ENCODE results near the gene CORIN. TPM values are rescaled to one million over a fixed set of nuclear protein-coding genes. Genes with fewer than 3 reads are reported as not detected.

The CORIN gene
- total and polyA plus RNA-seq, 2 experiments from 2014 or later: not detected

DNA sequence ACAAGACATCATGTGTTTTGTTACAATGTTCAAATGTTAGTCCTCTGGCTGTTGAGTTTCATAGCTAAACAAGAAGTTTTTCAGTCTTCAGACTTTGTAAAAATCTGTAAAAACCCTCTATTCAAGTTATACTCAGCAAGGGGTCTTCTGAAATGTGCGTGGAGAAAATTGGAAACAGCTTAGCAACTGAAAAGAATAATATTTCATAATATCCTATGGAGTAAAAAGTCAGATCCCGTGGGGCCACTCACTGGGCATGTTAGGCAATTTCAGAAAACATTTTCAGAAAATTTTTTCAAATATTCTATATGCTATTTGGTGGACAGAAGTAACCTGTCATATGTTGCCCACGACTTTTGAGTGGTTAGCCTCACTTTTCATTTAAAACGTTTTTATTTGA, 118.3 kb downstream of the CORIN start:
- H3K27me3 ChIP-seq (ENCODE audit: insufficient read depth): no peaks in the 10 kb centered on the region
- no peak overlapping the region for H3K4me3 Mint-ChIP-seq
- TF ChIP-seq, protein P1, sequence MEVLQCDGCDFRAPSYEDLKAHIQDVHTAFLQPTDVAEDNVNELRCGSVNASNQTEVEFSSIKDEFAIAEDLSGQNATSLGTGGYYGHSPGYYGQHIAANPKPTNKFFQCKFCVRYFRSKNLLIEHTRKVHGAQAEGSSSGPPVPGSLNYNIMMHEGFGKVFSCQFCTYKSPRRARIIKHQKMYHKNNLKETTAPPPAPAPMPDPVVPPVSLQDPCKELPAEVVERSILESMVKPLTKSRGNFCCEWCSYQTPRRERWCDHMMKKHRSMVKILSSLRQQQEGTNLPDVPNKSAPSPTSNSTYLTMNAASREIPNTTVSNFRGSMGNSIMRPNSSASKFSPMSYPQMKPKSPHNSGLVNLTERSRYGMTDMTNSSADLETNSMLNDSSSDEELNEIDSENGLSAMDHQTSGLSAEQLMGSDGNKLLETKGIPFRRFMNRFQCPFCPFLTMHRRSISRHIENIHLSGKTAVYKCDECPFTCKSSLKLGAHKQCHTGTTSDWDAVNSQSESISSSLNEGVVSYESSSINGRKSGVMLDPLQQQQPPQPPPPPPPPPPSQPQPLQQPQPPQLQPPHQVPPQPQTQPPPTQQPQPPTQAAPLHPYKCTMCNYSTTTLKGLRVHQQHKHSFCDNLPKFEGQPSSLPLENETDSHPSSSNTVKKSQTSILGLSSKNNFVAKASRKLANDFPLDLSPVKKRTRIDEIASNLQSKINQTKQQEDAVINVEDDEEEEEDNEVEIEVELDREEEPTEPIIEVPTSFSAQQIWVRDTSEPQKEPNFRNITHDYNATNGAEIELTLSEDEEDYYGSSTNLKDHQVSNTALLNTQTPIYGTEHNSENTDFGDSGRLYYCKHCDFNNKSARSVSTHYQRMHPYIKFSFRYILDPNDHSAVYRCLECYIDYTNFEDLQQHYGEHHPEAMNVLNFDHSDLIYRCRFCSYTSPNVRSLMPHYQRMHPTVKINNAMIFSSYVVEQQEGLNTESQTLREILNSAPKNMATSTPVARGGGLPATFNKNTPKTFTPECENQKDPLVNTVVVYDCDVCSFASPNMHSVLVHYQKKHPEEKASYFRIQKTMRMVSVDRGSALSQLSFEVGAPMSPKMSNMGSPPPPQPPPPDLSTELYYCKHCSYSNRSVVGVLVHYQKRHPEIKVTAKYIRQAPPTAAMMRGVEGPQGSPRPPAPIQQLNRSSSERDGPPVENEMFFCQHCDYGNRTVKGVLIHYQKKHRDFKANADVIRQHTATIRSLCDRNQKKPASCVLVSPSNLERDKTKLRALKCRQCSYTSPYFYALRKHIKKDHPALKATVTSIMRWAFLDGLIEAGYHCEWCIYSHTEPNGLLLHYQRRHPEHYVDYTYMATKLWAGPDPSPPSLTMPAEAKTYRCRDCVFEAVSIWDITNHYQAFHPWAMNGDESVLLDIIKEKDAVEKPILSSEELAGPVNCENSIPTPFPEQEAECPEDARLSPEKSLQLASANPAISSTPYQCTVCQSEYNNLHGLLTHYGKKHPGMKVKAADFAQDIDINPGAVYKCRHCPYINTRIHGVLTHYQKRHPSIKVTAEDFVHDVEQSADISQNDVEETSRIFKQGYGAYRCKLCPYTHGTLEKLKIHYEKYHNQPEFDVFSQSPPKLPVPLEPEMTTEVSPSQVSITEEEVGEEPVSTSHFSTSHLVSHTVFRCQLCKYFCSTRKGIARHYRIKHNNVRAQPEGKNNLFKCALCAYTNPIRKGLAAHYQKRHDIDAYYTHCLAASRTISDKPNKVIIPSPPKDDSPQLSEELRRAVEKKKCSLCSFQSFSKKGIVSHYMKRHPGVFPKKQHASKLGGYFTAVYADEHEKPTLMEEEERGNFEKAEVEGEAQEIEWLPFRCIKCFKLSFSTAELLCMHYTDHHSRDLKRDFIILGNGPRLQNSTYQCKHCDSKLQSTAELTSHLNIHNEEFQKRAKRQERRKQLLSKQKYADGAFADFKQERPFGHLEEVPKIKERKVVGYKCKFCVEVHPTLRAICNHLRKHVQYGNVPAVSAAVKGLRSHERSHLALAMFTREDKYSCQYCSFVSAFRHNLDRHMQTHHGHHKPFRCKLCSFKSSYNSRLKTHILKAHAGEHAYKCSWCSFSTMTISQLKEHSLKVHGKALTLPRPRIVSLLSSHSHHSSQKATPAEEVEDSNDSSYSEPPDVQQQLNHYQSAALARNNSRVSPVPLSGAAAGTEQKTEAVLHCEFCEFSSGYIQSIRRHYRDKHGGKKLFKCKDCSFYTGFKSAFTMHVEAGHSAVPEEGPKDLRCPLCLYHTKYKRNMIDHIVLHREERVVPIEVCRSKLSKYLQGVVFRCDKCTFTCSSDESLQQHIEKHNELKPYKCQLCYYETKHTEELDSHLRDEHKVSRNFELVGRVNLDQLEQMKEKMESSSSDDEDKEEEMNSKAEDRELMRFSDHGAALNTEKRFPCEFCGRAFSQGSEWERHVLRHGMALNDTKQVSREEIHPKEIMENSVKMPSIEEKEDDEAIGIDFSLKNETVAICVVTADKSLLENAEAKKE (CRISPR knock-in tag; IDR thresholded peaks at IDR 0.05): no peak
- TF ChIP-seq ZNF114 (CRISPR knock-in tag; IDR thresholded peaks at IDR 0.05): no peak
- no peak for TF ChIP-seq POLR2AphosphoS5 (IDR thresholded peaks at IDR 0.05; ENCODE audit: low read depth)
- TF ChIP-seq, protein P2, sequence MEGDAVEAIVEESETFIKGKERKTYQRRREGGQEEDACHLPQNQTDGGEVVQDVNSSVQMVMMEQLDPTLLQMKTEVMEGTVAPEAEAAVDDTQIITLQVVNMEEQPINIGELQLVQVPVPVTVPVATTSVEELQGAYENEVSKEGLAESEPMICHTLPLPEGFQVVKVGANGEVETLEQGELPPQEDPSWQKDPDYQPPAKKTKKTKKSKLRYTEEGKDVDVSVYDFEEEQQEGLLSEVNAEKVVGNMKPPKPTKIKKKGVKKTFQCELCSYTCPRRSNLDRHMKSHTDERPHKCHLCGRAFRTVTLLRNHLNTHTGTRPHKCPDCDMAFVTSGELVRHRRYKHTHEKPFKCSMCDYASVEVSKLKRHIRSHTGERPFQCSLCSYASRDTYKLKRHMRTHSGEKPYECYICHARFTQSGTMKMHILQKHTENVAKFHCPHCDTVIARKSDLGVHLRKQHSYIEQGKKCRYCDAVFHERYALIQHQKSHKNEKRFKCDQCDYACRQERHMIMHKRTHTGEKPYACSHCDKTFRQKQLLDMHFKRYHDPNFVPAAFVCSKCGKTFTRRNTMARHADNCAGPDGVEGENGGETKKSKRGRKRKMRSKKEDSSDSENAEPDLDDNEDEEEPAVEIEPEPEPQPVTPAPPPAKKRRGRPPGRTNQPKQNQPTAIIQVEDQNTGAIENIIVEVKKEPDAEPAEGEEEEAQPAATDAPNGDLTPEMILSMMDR (conservative IDR thresholded peaks at IDR 0.05; ENCODE audit: low read depth in 2 of 2): no peak
- no peak for TF ChIP-seq NANOG (IDR thresholded peaks at IDR 0.05; ENCODE audit: borderline replicate concordance)
- TF ChIP-seq EZH2 (IDR thresholded peaks at IDR 0.05; ENCODE audit: low read depth, unreplicated experiment): no peak
- no peak for TF ChIP-seq JUNB (IDR thresholded peaks at IDR 0.05; ENCODE audit: unreplicated experiment)
- TF ChIP-seq, protein P3, sequence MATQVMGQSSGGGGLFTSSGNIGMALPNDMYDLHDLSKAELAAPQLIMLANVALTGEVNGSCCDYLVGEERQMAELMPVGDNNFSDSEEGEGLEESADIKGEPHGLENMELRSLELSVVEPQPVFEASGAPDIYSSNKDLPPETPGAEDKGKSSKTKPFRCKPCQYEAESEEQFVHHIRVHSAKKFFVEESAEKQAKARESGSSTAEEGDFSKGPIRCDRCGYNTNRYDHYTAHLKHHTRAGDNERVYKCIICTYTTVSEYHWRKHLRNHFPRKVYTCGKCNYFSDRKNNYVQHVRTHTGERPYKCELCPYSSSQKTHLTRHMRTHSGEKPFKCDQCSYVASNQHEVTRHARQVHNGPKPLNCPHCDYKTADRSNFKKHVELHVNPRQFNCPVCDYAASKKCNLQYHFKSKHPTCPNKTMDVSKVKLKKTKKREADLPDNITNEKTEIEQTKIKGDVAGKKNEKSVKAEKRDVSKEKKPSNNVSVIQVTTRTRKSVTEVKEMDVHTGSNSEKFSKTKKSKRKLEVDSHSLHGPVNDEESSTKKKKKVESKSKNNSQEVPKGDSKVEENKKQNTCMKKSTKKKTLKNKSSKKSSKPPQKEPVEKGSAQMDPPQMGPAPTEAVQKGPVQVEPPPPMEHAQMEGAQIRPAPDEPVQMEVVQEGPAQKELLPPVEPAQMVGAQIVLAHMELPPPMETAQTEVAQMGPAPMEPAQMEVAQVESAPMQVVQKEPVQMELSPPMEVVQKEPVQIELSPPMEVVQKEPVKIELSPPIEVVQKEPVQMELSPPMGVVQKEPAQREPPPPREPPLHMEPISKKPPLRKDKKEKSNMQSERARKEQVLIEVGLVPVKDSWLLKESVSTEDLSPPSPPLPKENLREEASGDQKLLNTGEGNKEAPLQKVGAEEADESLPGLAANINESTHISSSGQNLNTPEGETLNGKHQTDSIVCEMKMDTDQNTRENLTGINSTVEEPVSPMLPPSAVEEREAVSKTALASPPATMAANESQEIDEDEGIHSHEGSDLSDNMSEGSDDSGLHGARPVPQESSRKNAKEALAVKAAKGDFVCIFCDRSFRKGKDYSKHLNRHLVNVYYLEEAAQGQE (IDR thresholded peaks at IDR 0.05; ENCODE audit: unreplicated experiment): no peak
- no peak for TF ChIP-seq CREB1 (CRISPR knock-in tag; IDR thresholded peaks at IDR 0.05; ENCODE audit: low read depth)
- TF ChIP-seq, protein P4, sequence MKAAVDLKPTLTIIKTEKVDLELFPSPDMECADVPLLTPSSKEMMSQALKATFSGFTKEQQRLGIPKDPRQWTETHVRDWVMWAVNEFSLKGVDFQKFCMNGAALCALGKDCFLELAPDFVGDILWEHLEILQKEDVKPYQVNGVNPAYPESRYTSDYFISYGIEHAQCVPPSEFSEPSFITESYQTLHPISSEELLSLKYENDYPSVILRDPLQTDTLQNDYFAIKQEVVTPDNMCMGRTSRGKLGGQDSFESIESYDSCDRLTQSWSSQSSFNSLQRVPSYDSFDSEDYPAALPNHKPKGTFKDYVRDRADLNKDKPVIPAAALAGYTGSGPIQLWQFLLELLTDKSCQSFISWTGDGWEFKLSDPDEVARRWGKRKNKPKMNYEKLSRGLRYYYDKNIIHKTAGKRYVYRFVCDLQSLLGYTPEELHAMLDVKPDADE (IDR thresholded peaks at IDR 0.05): no peak
- ATAC-seq (no peak), DNase-seq (ENCODE audit: low spot score) (no peak)
- peaks cover 26% of the 10 kb centered on the region for H3K4me1 ChIP-seq (ENCODE audit: insufficient read depth)
- no peaks in the 10 kb centered on the region for H3K9me2 ChIP-seq (ENCODE audit: insufficient read depth)
- H3K27ac ChIP-seq (ENCODE audit: low read depth): no peak overlapping the region
- H3K79me2 ChIP-seq (replicated peaks; ENCODE audit: insufficient read depth): no peaks in the 10 kb centered on the region
- no peaks in the 10 kb centered on the region for H3F3A ChIP-seq (replicated peaks; ENCODE audit: low read depth)
- peaks cover 26% of the 10 kb centered on the region; the same call in 2 of the 3 replicates for H3K4me1 Mint-ChIP-seq
- H2AFZ ChIP-seq: no peak overlapping the region
- no peak overlapping the region for H3K4me3 ChIP-seq
- H3K27ac Mint-ChIP-seq: no peak overlapping the region
- no peaks in the 10 kb centered on the region for H3K9me3 Mint-ChIP-seq
- H3K27me3 Mint-ChIP-seq (ENCODE audit: insufficient read depth, low read depth, poor library complexity): no peaks in the 10 kb centered on the region
- H3K36me3 Mint-ChIP-seq (ENCODE audit: low read depth): no peaks in the 10 kb centered on the region
- no peaks in the 10 kb centered on the region for H4K20me1 ChIP-seq (replicated peaks; ENCODE audit: insufficient read depth)
- no peak overlapping the region for H3K4me2 ChIP-seq
- no peaks in the 10 kb centered on the region for H3K36me3 ChIP-seq (ENCODE audit: insufficient read depth)

Measured in GM23338 (cell line).